ENCODE results near the gene SYNPO2.

DNA sequence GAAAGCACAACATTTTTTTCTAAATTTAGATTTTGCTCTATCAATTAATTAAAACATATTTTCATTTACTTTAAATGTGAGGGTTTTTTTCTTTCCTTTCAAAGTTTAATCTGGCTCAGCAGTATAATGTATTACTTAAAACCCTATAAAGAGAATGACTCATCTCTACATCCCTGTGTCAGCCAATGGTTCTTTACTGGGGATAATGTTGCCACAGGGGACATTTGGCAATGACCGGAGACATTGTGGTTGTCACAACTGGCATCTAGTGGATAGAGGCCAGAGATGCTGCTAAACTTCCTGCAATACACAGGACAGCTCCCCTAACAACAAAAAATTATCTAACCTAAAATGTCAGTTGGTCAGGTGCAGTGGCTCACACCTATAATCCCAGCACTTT lies 53.8 kb downstream of the SYNPO2 start:
- no peak for TF ChIP-seq POLR2AphosphoS5 (IDR thresholded peaks at IDR 0.05; ENCODE audit: low read depth, low read length)
- TF ChIP-seq, protein P1, sequence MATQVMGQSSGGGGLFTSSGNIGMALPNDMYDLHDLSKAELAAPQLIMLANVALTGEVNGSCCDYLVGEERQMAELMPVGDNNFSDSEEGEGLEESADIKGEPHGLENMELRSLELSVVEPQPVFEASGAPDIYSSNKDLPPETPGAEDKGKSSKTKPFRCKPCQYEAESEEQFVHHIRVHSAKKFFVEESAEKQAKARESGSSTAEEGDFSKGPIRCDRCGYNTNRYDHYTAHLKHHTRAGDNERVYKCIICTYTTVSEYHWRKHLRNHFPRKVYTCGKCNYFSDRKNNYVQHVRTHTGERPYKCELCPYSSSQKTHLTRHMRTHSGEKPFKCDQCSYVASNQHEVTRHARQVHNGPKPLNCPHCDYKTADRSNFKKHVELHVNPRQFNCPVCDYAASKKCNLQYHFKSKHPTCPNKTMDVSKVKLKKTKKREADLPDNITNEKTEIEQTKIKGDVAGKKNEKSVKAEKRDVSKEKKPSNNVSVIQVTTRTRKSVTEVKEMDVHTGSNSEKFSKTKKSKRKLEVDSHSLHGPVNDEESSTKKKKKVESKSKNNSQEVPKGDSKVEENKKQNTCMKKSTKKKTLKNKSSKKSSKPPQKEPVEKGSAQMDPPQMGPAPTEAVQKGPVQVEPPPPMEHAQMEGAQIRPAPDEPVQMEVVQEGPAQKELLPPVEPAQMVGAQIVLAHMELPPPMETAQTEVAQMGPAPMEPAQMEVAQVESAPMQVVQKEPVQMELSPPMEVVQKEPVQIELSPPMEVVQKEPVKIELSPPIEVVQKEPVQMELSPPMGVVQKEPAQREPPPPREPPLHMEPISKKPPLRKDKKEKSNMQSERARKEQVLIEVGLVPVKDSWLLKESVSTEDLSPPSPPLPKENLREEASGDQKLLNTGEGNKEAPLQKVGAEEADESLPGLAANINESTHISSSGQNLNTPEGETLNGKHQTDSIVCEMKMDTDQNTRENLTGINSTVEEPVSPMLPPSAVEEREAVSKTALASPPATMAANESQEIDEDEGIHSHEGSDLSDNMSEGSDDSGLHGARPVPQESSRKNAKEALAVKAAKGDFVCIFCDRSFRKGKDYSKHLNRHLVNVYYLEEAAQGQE (IDR thresholded peaks at IDR 0.05; ENCODE audit: insufficient read depth in 1 of 2, low read depth in 2 of 2, low read length in 2 of 2): no peak
